DMS53 treated with DMSO at 0.1 percent for 48 hours (cell line): ENCODE data around the gene MITD1.
"Not testable (repeated sequence)": the region's sequence is repeated elsewhere in the genome, so short reads cannot be mapped to it uniquely, and the experiment has no call there.

ENCODE experiments used
- DNase-seq: peaks from one replicate; lab custom pipeline; 2025; ENCODE audit not compliant: unreplicated experiment; lab: John Stamatoyannopoulos, UW

The MITD1 gene

DNA sequence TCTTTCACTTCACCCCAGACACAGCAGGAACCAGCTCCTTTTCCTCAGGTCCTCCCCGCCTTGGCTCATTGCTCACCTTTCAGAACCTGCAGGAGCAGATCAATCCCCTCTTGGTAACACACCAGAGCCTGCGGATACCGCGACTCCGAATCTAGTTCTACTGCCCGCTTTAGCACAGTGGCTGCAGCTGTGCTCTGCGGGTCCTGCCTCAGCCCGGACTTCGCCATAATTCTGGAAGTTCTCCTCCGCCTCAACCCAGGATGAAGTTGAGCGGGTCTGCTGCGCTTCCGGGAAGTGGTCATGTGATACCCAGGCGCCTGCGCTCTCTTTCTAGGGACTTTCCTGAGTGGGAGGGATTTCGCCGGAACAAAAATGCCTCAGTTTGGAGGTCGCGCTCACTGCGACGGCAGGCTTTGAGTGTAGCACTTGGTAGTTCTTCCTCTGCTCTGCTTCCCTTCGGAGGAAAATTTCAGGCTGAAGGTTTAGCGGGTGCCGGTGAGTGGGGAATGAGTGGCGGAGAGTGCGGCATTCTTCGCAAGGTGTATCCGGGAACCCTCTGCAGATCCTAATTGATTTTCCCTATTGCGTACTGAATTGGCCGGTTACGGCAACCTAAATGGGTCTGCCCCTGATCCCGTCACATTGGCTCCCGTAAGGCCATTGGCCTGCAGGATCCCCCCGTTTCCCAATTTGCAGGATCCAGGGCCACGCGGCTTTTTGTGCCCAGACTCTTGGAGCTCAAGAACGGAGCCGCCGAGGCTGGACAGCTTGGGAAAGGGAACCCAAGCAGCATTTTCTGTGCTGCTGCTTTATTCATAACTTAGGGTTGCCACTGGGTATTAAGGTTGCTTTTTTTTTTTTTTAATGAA is at the start of gene MITD1, which contains the start of gene MRPL30:
MITD1 (minus strand) TSS at position 304 of the 869 bp plus-strand sequence; CDS start at position 227, 77 bp downstream.
MRPL30 (plus strand) TSS at position 430 of the 869 bp plus-strand sequence. CDS start 5,020 bp downstream, outside the sequence.
- DNase-seq: peak; percentile 100

- DNase-seq: no peak
These were observed 37.2 kb upstream of the MITD1 start for GRCh38 chr2:99217929-99218501.

GRCh38 chr2:99216096-99216495 is 35.2 kb upstream of the MITD1 start:
- no peak for DNase-seq

- peak; percentile 92 for DNase-seq
These were observed 24.6 kb upstream of the MITD1 start for GRCh38 chr2:99205491-99205890.

- DNase-seq: no peak
These were observed 21.3 kb upstream of the MITD1 start for GRCh38 chr2:99201959-99202678.

DNA sequence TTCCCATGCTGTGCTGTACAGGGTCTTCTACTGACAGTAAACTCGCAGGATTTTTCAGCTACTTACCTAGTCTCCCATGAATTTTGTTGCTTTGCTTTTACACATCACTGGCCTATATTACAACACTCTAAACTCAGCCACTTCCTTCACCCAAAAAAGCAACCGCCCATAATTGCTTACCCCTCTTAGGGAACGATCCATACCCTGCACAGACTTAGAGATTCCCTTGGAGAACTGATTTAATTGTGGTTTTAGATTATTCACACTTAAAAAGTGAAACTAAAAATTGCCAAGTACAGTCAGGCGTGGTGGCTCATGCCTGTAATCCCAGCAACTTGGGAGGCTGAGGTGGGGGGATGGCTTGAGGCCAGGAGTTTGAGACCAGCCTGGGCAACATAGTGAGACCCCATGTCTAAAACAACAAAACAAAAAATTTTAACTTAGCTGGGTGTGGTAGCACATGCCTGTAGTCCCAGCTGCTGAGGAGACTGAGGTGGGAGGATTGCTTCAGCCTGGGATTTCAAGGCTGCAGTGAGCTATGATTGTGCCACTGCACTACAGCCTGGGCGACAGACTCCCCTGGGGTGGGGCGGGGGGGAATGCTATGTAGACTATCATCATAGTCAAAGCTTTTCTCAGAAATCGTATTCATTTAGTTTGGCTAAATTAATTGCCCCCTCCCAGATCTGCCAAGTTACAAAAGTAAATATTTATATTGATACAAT is 19.4 kb upstream of the MITD1 start:
- DNase-seq: no peak

- DNase-seq: no peak
These were observed 17.4 kb upstream of the MITD1 start for GRCh38 chr2:99198103-99198841.

DNA sequence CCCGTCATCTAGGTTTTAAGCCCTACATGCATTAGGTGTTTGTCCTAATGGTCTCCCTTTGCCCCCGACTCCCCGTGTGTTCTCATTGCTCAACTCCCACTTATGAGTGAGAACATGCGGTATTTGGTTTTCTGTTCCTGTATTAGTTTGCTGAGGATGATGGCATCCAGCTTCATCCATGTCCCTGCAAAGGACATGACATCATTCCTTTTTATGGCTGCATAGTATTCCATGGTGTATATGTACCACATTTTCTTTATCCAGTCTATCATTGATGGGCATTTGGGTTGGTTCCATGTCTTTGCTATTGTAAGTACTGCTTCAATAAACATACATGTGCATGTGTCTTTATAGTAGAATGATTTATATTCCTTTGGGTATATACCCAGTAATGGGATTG is 11.5 kb upstream of the MITD1 start:
- DNase-seq: not testable (repeated sequence)

- no peak for DNase-seq
These were observed 9.7 kb upstream of the MITD1 start for GRCh38 chr2:99190548-99190947.

DNA sequence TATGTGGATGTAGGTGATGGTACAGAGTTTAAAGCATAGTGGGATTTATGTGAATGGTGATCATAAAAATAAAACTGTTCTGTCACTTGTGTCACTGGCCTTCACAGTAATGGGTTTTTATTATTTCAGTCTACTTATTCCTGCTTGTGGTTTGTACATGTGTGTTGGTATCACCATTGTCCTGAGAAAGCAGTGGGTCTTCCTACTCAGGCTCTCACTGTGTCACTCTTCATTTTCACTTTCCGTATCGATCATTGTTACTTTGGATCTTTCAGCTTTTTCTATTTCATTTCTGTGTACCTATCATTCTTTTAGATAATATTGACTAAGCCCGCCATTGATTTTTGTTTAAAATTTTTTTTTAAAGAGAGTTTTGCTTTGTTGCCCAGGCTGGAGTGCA is 7.5 kb upstream of the MITD1 start:
- DNase-seq: no peak

DNA sequence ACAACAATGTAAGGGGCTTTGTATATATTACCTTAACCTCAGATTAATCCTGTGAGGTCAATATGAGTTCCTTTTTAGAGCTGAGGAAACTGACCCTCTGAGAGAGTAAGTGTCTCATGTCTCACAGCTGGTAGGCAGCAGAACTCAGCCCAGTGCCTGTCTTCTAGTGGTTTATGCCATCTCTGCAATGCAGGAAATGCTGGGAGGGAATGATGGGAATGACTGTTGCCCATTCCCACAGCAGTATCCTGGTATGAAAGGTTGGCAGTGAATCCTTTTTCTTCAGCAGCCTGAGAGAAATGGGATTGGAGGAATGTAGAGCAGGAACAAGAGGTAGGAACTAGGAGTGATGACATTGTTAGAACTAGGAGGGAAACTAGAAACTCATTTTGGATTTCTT is 6.2 kb upstream of the MITD1 start:
- no peak for DNase-seq

DNA sequence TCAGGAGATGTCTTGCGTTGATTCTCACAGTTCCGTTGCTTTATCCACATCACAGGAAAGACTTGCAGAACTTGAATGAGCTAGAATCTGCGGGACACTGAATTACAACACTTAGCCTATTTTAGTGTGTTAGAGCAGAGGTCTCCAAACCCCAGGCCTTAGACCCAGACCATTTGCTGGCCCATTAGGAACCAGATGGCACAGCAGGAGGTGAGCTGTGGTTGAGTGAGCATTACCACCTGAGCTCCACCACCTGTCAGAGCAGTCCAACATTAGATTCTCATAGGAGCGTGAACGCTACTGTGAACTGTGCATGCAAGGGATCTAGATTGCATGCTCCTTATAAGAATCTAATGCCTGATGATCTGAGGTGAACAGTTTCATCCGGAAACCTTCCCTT is 4.0 kb upstream of the MITD1 start:
- DNase-seq: no peak

GRCh38 chr2:99183025-99183424 is 2.2 kb upstream of the MITD1 start:
- DNase-seq: no peak

DNA sequence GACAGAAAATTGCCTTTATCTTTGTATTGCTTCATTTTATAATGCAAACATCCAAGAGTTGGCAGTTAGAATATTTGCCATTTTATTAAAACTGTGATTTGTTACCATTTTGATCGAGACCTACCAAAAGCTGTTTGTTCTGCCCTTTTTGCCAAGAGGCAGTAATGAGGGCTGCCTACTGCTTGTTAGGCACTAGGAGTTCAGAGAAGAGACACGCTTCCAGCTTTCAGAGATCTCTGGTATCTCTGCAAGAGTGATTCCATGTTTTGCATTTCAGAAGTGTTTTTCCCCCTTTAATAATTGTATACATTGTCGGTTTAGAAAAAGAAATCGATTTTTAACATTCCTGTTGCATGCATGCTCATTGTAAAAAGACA is 754 bp upstream of the MITD1 start:
- DNase-seq: peak; percentile 74

DNA sequence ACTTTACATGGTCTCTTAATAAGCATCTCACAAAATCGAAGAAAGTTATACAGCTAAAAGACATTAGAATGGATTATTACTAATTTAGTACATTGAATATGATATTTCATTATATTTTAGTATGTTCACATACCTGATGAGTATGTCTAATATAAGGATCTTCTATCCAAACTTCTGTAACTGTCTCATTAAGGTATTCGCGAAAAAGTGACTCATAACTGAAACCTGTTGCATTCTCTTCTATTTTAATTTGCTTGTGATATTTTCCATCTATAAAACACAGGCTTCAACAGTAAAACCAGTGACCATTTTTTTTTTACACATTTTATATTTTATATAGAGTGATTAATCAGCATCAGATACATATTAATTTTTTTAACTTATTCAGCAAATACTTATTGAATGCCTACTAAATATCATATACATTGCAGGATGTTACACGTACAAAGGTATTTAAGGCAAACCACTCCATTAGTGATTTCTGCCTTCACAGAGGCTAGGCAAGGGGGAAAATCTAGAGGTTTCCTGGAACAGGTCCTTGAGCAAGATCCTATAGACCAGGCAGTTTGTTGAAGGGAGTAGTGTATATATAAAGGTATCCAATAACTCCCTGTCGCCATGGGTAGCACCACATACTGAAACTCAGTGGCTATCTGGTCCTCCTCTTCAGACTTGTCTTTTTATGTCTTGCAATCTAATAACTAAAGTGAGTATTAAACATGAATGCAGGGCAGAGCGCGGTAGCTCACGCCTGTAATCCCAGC is 9.3 kb downstream of the MITD1 start:
- DNase-seq: no peak

- DNase-seq: no peak
These were observed 11.3 kb downstream of the MITD1 start for GRCh38 chr2:99169534-99169933.

DNA sequence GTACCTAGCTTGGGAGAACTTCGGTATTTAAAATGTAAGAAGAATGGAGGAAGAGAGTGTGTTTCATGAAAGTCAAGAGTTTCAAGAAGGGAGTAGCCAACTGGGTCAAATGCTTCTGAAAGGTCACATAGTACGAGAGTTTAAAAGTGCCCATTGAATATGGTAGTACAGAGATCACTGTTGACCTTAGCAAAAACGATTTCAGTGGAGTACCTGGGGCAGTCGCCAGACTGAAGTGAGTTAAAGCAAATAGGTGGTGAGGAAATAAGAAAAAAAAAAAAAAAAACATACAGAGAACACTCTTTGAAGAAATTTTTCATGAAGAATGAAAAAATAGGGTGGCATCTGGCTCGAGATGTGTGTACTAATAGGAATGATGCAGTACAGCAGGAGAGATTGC is 14.6 kb downstream of the MITD1 start:
- DNase-seq: no peak

GRCh38 chr2:99159594-99159993 is 21.3 kb downstream of the MITD1 start:
- DNase-seq: no peak

- DNase-seq: no peak
These were observed 22.3 kb downstream of the MITD1 start for GRCh38 chr2:99158599-99158998.

- no peak for DNase-seq
These were observed 24.0 kb downstream of the MITD1 start for GRCh38 chr2:99156891-99157290.
